Esophagus mucosa (tissue), 1 donor: Measurements from ENCODE around the gene TUBGCP3. TPM values are rescaled to one million over a fixed set of nuclear protein-coding genes. Genes with fewer than 3 reads are reported as not detected.

ENCODE experiments used
- ATAC-seq: fragments of 200-7000 bp; cut with Tn5 transposase; one replicate; pipeline ENCODE4 v1.9.1; 2020
- total RNA-seq: library from RNA; stranded (reverse); gene quantifications from one replicate; pipeline ENCODE4 v1.2.4, GENCODE V29; 2023
- donor health status: DM: yes; HTN: yes; CAD: no.

TUBGCP3 gene
- total RNA-seq, 1 donor from 2014 or later: 20.6 TPM

- ATAC-seq: peak; percentile 25
These were observed 136.2 kb downstream of the TUBGCP3 start for GRCh38 chr13:112451512-112452379.

- ATAC-seq: no peak
These were observed 137.1 kb downstream of the TUBGCP3 start for GRCh38 chr13:112450904-112451240.

DNA sequence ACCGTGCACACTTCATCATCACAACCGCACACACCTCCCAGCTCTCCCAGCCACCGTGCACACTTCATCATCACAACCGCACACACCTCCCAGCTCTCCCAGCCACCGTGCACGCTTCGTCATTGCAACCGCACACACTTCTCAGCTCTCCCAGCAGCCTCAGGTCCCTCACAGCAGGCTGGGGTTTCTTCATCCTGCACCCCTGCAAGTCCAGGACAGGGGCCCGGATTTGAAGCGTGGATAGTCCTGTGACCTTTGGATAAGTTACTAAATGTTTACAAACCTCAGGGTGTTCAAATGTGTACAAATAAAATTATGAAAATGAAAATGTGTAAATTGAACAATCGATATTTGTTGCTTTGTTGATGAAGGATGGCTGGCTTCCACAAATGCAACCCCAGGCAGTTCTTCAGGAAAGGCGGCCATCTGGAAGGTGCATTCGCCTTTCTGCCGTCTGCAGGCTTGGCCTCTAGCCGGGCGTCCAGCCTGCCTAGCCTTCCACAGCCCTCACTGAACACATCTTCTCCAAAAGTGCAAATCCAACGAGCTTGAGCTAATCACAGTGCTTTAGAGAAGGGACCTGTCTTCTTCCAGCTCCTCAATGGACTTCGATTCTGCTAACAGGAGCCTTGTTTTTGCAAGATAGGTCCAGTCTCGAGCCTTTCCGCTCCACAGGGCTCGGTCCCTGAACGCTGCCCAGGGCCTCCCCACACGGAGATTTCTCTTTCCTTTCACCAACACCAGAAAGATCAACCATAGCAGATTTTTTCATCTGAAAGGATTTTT is 137.6 kb downstream of the TUBGCP3 start:
- ATAC-seq: no peak

DNA sequence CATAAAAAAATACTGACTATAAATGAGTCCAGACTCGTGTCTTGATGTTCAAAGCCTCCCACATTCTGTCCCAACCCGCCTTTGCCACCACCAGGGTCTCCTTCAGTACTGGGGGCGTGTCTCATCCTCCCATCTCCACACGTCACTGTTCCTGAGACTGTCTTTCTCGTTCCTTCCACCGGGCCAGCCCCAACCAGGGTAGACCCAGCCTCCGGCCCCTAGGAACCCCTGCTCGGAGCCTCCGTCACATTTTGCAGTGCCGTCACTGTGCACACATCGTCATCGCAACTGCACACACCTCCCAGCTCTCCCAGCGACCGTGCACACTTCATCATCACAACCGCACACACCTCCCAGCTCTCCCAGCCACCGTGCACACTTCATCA is 138.4 kb downstream of the TUBGCP3 start:
- ATAC-seq: no peak

DNA sequence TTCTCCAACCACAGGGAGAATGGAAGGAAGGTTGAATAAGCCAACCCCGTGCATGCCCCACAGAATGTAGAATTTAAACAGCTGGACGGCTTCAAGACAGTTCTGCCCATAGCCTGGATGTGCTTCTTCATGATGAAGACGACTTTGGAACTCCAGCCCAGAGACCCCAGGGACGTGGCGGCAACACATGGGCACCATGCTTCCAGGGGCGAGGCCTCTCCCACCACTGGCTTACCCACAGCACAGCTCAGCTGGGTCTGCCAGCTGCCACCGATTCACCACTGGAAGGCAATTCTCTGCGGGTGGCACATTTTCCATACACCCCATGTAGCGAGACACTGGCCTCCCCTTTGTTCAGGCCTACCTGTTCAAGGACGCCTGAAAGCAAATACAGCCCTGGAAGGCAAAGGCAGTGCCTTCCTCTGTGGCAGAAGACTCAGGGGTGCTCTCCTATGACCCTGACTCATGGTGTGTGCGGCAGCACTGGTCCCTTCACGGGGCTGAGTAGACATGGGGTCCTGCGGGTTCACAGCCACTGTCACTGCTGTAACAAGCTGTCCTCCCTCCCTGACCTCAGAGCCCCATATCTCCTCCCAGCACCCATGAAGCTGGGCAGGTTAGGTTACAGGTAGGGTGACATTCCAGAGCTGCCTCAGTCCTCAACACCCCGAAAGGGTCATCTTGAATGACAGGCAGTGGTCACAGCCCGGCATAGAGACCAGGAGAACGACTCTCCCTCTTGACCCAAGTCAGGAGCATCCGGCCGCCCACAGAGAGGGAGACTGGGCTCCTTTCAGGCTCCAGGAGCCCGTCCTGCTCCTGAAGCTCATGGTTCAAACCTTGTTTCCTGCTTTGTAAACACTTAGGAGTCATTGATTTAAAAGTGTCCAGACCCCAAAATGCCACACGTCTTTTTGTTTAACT is 139.1 kb downstream of the TUBGCP3 start:
- no peak for ATAC-seq

- ATAC-seq: no peak
These were observed 140.0 kb downstream of the TUBGCP3 start for GRCh38 chr13:112447761-112448603.

- no peak for ATAC-seq
These were observed 140.6 kb downstream of the TUBGCP3 start for GRCh38 chr13:112447306-112447705.

DNA sequence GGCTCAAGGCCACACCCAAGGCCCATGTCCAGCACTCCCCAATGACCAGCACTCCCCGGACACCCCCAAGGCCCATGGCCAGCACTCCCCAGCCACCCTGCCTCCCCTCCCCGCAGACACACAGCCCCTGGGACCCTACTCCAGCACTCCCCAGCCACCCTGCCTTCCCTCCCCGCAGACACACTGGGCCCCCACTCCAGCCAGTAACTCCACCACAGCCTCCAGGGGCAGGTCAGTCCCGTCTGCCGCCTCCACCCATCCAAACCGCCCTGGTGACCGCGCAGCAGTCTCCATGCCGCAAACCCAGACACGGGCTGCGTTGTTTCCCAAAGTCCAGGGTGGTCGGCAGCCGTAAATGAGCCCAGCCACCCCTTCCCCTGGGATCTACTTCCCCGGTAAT is 141.1 kb downstream of the TUBGCP3 start:
- no peak for ATAC-seq

DNA sequence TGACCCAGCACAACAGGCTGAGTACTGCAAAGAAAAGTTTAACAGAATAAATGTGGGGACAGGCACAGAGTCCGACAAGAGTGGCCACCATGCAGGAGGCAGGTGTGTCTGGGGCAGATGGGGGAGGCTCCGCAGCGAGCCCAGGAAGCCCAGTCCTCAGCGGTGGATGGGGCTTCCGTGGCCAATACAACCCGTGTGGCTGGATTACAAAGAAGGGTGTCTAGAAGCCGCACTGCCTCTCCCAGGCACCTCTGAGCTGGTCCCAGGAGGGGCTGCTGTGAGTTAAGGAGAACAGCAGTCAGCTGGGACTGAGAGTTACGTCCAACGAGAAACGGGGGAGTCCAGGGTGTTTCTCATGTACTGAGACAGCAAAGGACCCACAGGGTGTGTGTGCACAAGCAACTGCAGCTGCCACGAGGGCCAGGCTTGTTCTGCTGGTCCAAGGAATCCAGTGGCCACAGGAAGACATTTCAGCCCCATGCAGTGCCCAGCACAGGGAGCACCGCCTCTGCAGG is 141.5 kb downstream of the TUBGCP3 start:
- no peak for ATAC-seq

DNA sequence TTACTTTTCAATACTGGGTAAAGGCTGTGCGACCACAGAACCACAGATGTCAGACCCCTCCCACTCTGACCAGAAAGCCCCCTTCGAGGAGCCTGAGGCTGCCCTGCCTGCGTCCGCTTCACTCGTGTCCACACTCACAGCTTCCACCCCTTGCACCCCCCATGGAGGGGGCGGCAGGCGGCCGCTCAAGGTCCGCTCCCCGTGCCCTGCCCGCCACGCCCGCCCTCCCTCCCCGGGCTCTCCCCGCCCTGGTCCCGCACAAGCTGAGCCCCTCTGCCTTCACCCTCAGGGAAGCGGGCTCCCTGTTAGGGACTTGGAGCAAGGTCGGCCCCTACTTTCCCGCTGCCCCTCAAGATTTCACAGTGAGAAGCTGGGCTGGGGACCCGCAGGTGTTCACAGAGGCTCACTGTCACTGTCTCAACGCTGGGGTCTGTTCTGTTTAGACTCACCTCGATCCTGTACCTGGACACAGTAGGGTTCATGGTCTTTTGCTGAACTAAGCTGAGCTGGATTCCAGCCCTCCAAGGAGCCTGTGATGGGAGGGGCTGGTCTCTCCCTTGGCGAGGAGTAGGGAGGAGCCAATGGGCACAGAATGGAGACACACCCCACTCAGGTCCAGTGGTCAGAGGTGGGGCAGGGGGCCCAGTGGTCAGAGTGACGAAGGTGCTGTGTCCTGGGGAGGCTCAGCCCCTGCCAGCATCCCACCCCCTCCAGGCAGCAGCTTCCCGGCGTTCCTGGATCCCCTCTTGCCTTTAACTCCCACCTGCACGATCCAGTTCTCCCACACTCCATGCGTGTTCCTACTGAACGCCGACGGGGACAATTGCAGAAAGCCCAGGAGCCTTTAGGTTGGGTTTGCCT is 142.3 kb downstream of the TUBGCP3 start:
- no peak for ATAC-seq

- peak; percentile 6 for ATAC-seq
These were observed 143.2 kb downstream of the TUBGCP3 start for GRCh38 chr13:112444416-112445399.

DNA sequence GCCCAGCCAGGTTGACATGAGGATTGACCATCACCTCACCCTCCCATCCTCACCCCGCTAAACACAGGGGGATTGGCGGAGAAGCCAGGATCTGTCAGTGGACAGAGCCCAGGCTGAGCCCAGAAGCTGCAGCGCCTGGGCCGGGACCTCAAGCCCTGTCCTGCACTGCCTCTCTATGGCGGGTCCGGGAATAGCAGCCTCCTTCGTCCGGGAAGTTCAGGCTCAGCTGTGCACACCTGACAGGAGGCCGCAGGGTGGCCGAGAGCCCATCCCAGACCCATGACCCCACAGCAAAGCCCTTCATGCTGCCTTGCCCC is 144.0 kb downstream of the TUBGCP3 start:
- ATAC-seq: peak; percentile 90

DNA sequence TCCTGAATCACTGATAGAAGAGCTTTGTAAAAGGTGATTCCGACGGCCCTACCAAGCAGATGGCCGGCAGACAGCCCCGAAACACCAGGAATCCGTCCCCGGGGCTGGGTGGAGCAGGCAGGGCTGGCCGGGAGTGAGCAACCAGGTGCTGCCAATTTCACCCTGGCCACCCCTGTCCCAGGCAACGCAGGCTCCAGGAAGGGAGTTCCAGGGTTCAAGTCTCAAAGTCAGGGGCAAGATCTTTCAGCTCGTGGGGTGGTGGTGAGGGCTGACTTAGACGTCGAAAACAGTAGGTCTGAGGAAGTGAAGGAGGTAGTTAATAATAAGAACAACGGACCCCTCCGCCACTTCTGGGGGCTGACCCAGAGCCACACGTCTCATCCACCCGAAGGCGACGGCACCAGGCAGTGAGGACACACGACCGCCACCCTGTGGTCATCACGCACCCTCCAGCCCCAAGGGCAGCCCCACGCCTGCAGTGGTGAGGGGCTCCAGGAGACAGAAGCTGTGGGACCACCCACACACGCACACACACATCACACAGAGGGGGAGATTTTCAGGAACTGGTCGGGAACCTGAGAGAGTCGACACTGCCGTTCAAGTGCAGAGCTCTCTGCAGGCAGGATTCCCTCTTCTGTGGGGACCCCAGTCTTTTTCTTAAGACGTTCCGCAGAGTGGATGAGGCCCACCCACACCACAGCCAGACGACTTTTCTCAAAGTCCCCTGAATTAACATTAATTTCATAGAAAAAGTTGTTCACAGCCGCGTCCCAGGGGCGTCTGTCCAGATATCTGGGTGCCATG is 144.6 kb downstream of the TUBGCP3 start:
- ATAC-seq: no peak

DNA sequence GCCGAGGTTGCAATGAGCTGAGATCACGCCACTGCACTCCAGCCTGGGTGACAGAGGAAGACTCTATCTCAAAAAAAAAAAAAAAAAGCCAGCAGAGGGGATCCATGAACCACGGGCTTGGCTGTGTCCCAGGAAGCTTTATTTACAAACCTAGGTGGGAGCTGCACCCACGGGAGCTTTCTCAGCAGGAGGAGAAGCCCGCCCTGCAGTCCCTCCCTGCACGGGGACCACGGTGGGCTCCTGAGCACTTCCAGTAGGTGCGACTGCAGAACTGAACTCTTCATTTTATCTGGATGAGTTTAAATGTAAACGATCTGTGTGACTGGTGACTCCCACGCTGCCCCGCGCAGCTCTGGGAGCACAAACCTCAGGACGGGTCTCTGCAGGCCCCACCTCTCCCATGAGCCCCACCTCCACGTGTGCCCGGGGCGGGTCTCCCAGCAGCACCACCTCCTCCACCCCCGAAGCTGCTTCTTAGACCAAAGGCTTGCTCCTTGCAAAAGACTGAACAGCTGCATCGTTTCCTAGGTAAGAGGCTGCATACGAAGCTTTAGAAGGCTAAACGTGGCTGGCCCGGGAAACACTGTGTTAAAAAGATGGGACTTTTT is 145.4 kb downstream of the TUBGCP3 start:
- no peak for ATAC-seq

DNA sequence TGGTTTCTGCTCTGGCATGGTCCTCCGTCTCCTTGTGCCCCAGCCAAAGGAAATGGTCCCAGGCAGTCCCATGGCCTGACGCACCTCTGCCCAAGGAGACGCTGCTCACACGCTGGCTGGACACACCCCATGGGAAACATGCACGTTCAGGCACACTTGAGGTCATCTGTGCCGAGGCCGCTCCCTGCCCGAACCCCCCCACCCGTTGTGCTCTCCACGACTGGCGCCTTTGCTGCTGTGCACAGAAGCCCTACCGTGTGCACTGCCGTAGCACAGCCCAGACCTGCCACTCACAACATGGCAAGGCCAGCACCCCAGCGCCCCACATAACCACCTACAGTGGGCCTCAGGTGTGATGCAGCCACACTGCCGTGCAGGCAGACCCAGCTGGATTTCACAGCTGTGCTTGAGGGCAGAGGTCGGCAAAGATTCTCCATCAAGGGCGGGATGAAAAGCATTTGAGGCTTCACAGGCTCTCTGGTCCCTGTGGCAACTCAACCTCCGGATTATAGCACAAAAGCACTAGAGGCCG is 146.1 kb downstream of the TUBGCP3 start:
- no peak for ATAC-seq

- no peak for ATAC-seq
These were observed 146.7 kb downstream of the TUBGCP3 start for GRCh38 chr13:112441226-112441625.

DNA sequence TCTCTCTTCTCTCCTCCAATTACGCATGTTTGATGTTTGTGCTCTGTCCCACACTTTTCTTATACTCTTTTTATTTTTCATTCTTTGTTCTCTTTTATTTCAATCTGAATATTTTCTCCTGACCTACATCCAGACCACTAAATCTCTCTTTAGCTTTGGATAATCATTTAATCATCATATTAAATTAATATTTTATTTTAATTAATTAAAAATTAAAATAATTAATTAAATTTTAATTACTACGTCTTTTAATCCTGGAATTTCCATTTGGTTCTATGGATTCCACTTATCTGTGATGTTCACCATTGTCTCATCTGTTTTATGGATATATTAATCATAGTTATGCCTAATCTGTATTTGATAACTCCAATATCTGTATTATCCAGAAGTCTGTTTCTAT is 149.4 kb downstream of the TUBGCP3 start:
- ATAC-seq: no peak

DNA sequence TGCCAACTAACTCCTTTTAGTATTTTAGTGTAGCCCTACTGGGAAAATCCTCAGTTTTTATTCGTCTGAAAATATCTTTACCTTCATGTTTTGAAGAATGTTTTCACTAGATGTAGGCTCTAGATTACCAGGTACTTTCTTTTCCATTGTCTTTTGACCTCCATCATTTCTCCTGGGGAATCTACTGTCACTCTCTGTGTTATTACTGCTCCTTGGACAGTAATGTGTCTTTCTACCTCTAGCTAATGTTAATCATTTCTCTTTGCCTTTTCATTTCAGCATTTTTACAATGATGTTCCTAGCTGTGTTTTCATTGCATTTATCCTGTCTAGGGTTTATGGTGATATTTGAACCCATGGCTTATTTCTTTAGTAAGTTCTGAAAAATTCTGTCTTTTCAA is 149.9 kb downstream of the TUBGCP3 start:
- ATAC-seq: no peak
